ENCODE results near the gene OR2B3. TPM values are rescaled to one million over a fixed set of nuclear protein-coding genes. Genes with fewer than 3 reads are reported as not detected.
A peak's percentile ranks its signal among the peaks of the same experiment; 100 is the strongest.
"Not testable (repeated sequence)": the region's sequence is repeated elsewhere in the genome, so short reads cannot be mapped to it uniquely, and the experiment has no call there.

OR2B3 gene
- total RNA-seq, 1 experiment from 2014 or later = not detected

DNA sequence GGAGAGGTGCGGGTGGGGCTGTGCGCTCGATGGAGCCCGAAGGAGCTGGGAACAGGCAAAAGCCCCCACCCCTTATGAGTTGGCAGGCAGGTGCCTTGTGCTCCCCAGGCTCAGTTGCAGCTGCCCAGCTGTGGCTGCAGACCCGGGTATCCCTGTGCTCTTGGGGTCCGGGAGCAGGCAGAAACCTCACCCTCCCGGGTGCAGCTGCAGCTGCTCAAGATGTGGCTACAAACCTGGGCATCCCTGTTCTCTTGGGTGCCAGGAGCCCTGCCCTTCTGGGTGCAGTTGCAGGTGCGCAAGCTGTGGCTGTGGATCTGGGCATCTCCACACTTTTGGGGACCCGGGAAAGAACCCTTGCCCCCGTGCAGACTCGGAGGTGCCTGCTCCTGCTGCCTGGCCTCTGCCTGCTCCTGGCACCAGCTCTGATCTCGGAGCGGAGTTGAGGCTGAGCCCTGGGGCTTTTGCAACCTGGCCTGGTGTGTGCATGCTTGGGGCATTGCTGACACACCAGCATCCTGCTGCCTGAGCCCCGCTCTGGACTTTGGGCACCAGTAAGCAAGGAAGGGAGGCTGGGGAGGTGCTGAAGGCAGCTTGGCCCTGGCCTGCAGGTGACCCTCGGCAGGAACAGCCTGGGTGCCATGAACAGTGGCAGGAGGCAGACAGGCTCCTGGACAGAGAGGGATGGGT, 42.4 kb upstream of the OR2B3 start:
- H3K27me3 ChIP-seq (replicated peaks; ENCODE audit: control insufficient read depth, insufficient read depth, low read length) = no peaks in the 10 kb centered on the region
- CTCF ChIA-PET = no interaction called here
- no peaks in the 10 kb centered on the region for H3K9me3 ChIP-seq

GRCh38 chr6:29114964-29115363, 27.9 kb upstream of the OR2B3 start:
- not testable (repeated sequence) for H3K27me3 Mint-ChIP-seq (ENCODE audit: insufficient read depth, unreplicated experiment)

More for the DNA sequence above, 42.4 kb upstream of the OR2B3 start:
- intact Hi-C loops (cut with micrococcal nuclease; ENCODE audit: unreplicated experiment) = no loop called here
- no peak overlapping the region for H3K4me3 Mint-ChIP-seq (ENCODE audit: unreplicated experiment)
- Histone ChIP-seq H3K4me1 (no peaks in the 10 kb centered on the region), H3K36me3 (ENCODE audit: control insufficient read depth, insufficient read depth, low read length) (no peaks in the 10 kb centered on the region), H3K4me3 (ENCODE audit: low read depth, low read length) (no peak overlapping the region)
- H3K36me3 Mint-ChIP-seq (ENCODE audit: insufficient read depth, unreplicated experiment) = no peaks in the 10 kb centered on the region
- DNase-seq = no peak
- H3K4me1 Mint-ChIP-seq (ENCODE audit: low read depth, unreplicated experiment) = no peaks in the 10 kb centered on the region
- TF ChIP-seq, protein P1, sequence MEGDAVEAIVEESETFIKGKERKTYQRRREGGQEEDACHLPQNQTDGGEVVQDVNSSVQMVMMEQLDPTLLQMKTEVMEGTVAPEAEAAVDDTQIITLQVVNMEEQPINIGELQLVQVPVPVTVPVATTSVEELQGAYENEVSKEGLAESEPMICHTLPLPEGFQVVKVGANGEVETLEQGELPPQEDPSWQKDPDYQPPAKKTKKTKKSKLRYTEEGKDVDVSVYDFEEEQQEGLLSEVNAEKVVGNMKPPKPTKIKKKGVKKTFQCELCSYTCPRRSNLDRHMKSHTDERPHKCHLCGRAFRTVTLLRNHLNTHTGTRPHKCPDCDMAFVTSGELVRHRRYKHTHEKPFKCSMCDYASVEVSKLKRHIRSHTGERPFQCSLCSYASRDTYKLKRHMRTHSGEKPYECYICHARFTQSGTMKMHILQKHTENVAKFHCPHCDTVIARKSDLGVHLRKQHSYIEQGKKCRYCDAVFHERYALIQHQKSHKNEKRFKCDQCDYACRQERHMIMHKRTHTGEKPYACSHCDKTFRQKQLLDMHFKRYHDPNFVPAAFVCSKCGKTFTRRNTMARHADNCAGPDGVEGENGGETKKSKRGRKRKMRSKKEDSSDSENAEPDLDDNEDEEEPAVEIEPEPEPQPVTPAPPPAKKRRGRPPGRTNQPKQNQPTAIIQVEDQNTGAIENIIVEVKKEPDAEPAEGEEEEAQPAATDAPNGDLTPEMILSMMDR (IDR thresholded peaks at IDR 0.05; ENCODE audit: insufficient read depth in 1 of 2, low read depth in 1 of 2, low read length in 1 of 2, severe bottlenecking in 1 of 2, unreplicated experiment in 1 of 2) = no peak
- H3K9me3 Mint-ChIP-seq (ENCODE audit: unreplicated experiment) = no peaks in the 10 kb centered on the region
- H3K27me3 Mint-ChIP-seq (ENCODE audit: insufficient read depth, unreplicated experiment) = peaks cover 6% of the 10 kb centered on the region
- BruUV-seq (replicated peaks) = no TSS peak
- no peak overlapping the region for H3K27ac Mint-ChIP-seq (ENCODE audit: unreplicated experiment)
- POLR2A ChIA-PET = no interaction called here

DNA sequence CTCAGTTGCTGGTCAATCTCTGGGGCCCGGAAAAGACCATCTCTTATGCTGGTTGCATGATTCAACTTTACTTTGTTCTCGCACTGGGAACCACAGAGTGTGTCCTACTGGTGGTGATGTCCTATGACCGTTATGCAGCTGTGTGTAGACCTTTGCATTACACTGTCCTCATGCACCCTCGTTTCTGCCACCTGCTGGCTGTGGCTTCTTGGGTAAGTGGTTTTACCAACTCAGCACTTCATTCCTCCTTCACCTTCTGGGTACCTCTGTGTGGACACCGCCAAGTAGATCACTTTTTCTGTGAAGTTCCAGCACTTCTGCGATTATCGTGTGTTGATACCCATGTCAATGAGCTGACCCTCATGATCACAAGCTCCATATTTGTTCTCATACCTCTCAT, 25.0 kb upstream of the OR2B3 start:
- Histone ChIP-seq H3K4me1 (no peaks in the 10 kb centered on the region), H3K9me3 (no peaks in the 10 kb centered on the region), H3K4me3 (ENCODE audit: low read depth, low read length) (no peak overlapping the region), H3K27me3 (replicated peaks; ENCODE audit: control insufficient read depth, insufficient read depth, low read length) (no peaks in the 10 kb centered on the region), H3K36me3 (ENCODE audit: control insufficient read depth, insufficient read depth, low read length) (no peaks in the 10 kb centered on the region)
- Mint-ChIP-seq H3K4me3 (ENCODE audit: unreplicated experiment) (no peak overlapping the region), H3K9me3 (ENCODE audit: unreplicated experiment) (no peaks in the 10 kb centered on the region), H3K27ac (ENCODE audit: unreplicated experiment) (no peak overlapping the region), H3K36me3 (ENCODE audit: insufficient read depth, unreplicated experiment) (no peaks in the 10 kb centered on the region), H3K4me1 (ENCODE audit: low read depth, unreplicated experiment) (no peaks in the 10 kb centered on the region), H3K27me3 (ENCODE audit: insufficient read depth, unreplicated experiment) (peaks cover 3% of the 10 kb centered on the region)
- intact Hi-C loops (cut with micrococcal nuclease; ENCODE audit: unreplicated experiment) = loop anchor here (1.0 kb wide), 1 partner anchor 40 kb away; no protein-coding TSS in a partner anchor
- POLR2A ChIA-PET = no interaction called here
- CTCF ChIA-PET = no interaction called here
- TF ChIP-seq, protein P1 (IDR thresholded peaks at IDR 0.05; ENCODE audit: insufficient read depth in 1 of 2, low read depth in 1 of 2, low read length in 1 of 2, severe bottlenecking in 1 of 2, unreplicated experiment in 1 of 2) = peak in 1 of 2 experiments; percentile 16
- peak in 1 of 2 experiments; percentile 13 for DNase-seq
- no TSS peak for BruUV-seq (replicated peaks)

More at GRCh38 chr6:29114964-29115363, 27.9 kb upstream of the OR2B3 start:
- H3K36me3 ChIP-seq (ENCODE audit: control insufficient read depth, insufficient read depth, low read length); H3K36me3 Mint-ChIP-seq (ENCODE audit: insufficient read depth, unreplicated experiment); H3K4me3 Mint-ChIP-seq (ENCODE audit: unreplicated experiment); H3K4me3 ChIP-seq (ENCODE audit: low read depth, low read length); H3K27ac Mint-ChIP-seq (ENCODE audit: unreplicated experiment); H3K4me1 ChIP-seq; H3K27me3 ChIP-seq (replicated peaks; ENCODE audit: control insufficient read depth, insufficient read depth, low read length); CTCF ChIA-PET; H3K9me3 Mint-ChIP-seq (ENCODE audit: unreplicated experiment); BruUV-seq (replicated peaks); intact Hi-C loops (cut with micrococcal nuclease; ENCODE audit: unreplicated experiment); POLR2A ChIA-PET; H3K9me3 ChIP-seq; DNase-seq; H3K4me1 Mint-ChIP-seq (ENCODE audit: low read depth, unreplicated experiment): not testable (repeated sequence)

All from Caco-2 (cell line).